Left ventricle myocardium inferior (tissue), 1 donor: Measurements from ENCODE around the gene PSMB3. TPM values are rescaled to one million over a fixed set of nuclear protein-coding genes. Genes with fewer than 3 reads are reported as not detected.

Source experiments
- DNase-seq: peaks from one replicate; pipeline ENCODE4 v3.0.0-alpha.2; 2020
- H3K27ac ChIP-seq: fragments of 200-600 bp; replicated peaks from 2 replicates; pipeline ENCODE4 v1.8.0; 2021
- H3K27me3 ChIP-seq: fragments of 200-600 bp; 2 replicates; pipeline ENCODE4 v1.8.0; 2021; ENCODE audit warnings: low read depth
- H3K36me3 ChIP-seq: fragments of 200-600 bp; 2 replicates; pipeline ENCODE4 v1.8.0; 2021
- H3K4me1 ChIP-seq: fragments of 200-600 bp; 2 replicates; pipeline ENCODE4 v1.8.0; 2021
- H3K4me3 ChIP-seq: fragments of 200-600 bp; 2 replicates; pipeline ENCODE4 v1.8.0; 2021; ENCODE audit warnings: mild to moderate bottlenecking, moderate library complexity
- H3K9me3 ChIP-seq: fragments of 200-600 bp; replicated peaks from 2 replicates; pipeline ENCODE4 v1.8.0; 2021
- CTCF ChIP-seq: fragments of 200-600 bp; IDR thresholded peaks from 2 replicates; pipeline ENCODE4 v1.8.0; 2021; ENCODE audit warnings: antibody characterized with exemption, mild to moderate bottlenecking, borderline replicate concordance
- intact Hi-C: fragments of 100-400 bp; cut with micrococcal nuclease; formaldehyde crosslinking; loops from one replicate; pipeline ENCODE4 v1.11.0; 2022
- total RNA-seq: library from RNA; stranded (reverse); fragmentation: NEBNext Ultra II Directional; extraction: Animal tissue kit (Norgen Biotek cat#: 25700); gene quantifications from one replicate; pipeline ENCODE4 v1.2.1, GENCODE V29; 2021
- donor health status: DM: no; HTN: yes; CAD: no; lungs with severe emphysema.

Gene PSMB3
- total RNA-seq, 1 donor from 2014 or later = 149 TPM

- DNase-seq = no peak
- Histone ChIP-seq H3K36me3 (peaks cover 41% of the 10 kb centered on the region), H3K9me3 (no peaks in the 10 kb centered on the region), H3K4me3 (peak overlapping the region; percentile 81), H3K4me1 (peaks cover 76% of the 10 kb centered on the region), H3K27ac (peak overlapping the region; percentile 97), H3K27me3 (no peaks in the 10 kb centered on the region)
- TF ChIP-seq CTCF = no peak
- intact Hi-C loops = no loop called here
Measured at GRCh38 chr17:38731526-38732294, 20.8 kb upstream of the PSMB3 start.

- peaks cover 48% of the 10 kb centered on the region for H3K36me3 ChIP-seq
- no peak for TF ChIP-seq CTCF
- no peak overlapping the region for H3K4me3 ChIP-seq
- DNase-seq = no peak
- H3K27me3 ChIP-seq = no peaks in the 10 kb centered on the region
- no peaks in the 10 kb centered on the region for H3K9me3 ChIP-seq
- H3K27ac ChIP-seq = peak overlapping the region; percentile 97
- peaks cover 76% of the 10 kb centered on the region for H3K4me1 ChIP-seq
- intact Hi-C loops = no loop called here
Measured at GRCh38 chr17:38732376-38733281, 19.9 kb upstream of the PSMB3 start.

GRCh38 chr17:38733282-38733981, 19.1 kb upstream of the PSMB3 start:
- Histone ChIP-seq H3K4me3 (no peak overlapping the region), H3K27me3 (no peaks in the 10 kb centered on the region), H3K36me3 (peaks cover 56% of the 10 kb centered on the region), H3K4me1 (peaks cover 75% of the 10 kb centered on the region), H3K27ac (peak overlapping the region; percentile 97), H3K9me3 (no peaks in the 10 kb centered on the region)
- DNase-seq = no peak
- no peak for TF ChIP-seq CTCF
- intact Hi-C loops = no loop called here

- intact Hi-C loops = no loop called here
- no peak for DNase-seq
- H3K27me3 ChIP-seq = no peaks in the 10 kb centered on the region
- H3K9me3 ChIP-seq = no peaks in the 10 kb centered on the region
- H3K36me3 ChIP-seq = peaks cover 65% of the 10 kb centered on the region
- H3K4me3 ChIP-seq = no peak overlapping the region
- no peak for TF ChIP-seq CTCF
- H3K4me1 ChIP-seq = peaks cover 67% of the 10 kb centered on the region
- H3K27ac ChIP-seq = peak overlapping the region; percentile 97
Measured at GRCh38 chr17:38733982-38734973, 18.3 kb upstream of the PSMB3 start.
